Measurements from ENCODE around the gene PERP.

- TF ChIP-seq YY1 (IDR thresholded peaks at IDR 0.05; ENCODE audit: insufficient read depth, insufficient read length) (no peak), ZNF274 (IDR thresholded peaks at IDR 0.05; ENCODE audit: low read depth, low read length) (no peak), SUZ12 (IDR thresholded peaks at IDR 0.05; ENCODE audit: extremely low read depth, insufficient read depth, insufficient read length) (no peak)
Observed at GRCh38 chr6:138142806-138143205, 35.6 kb upstream of the PERP start.

All from NT2/D1 (cell line).